Osteoblast (primary cell): ENCODE measurements around the gene CRIP3. TPM values are rescaled to one million over a fixed set of nuclear protein-coding genes. Genes with fewer than 3 reads are reported as not detected.
A peak's percentile ranks its signal among the peaks of the same experiment; 100 is the strongest.

Source experiments
- DNase-seq: peaks from one replicate; pipeline ENCODE4 v3.0.0; 2011; ENCODE audit warnings: low spot score, mixed read lengths; ENCODE audit not compliant: insufficient read length; ENCODE audit errors: missing footprints
- H2AFZ ChIP-seq: 2 replicates; pipeline ENCODE4 v1.6.0; 2011; ENCODE audit warnings: mild to moderate bottlenecking, low read length
- H3K27ac ChIP-seq: 2 replicates; pipeline ENCODE4 v1.5.1; 2011; ENCODE audit warnings: mild to moderate bottlenecking, low read depth, low read length, moderate library complexity
- H3K27me3 ChIP-seq: 2 replicates; pipeline ENCODE4 v1.6.0; 2012; ENCODE audit warnings: mild to moderate bottlenecking, control low read depth, inconsistent platforms, low read length, moderate library complexity; ENCODE audit not compliant: insufficient read depth
- H3K36me3 ChIP-seq: 2 replicates; pipeline ENCODE4 v1.5.1; 2011; ENCODE audit warnings: mild to moderate bottlenecking, low read length, control low read depth, moderate library complexity; ENCODE audit not compliant: insufficient read depth
- H3K4me1 ChIP-seq: 2 replicates; pipeline ENCODE4 v1.5.1; 2011; ENCODE audit warnings: mild to moderate bottlenecking, low read length, control low read depth, moderate library complexity; ENCODE audit not compliant: insufficient read depth
- H3K4me2 ChIP-seq: 2 replicates; pipeline ENCODE4 v1.6.0; 2011; ENCODE audit warnings: mild to moderate bottlenecking, low read length; ENCODE audit not compliant: insufficient read depth
- H3K4me3 ChIP-seq: fragments of 200-600 bp; sonication (generic); 3 replicates; pipeline ENCODE4 v1.5.1; 2012; ENCODE audit warnings: mild to moderate bottlenecking, low read length, inconsistent platforms; ENCODE audit not compliant: insufficient read depth
- H3K79me2 ChIP-seq: 2 replicates; pipeline ENCODE4 v1.6.0; 2012; ENCODE audit warnings: mild to moderate bottlenecking, low read length, control low read depth, inconsistent platforms; ENCODE audit not compliant: insufficient read depth
- H3K9me3 ChIP-seq: 2 replicates; pipeline ENCODE4 v1.5.1; 2011; ENCODE audit warnings: low read depth, low read length, control low read depth
- H4K20me1 ChIP-seq: 2 replicates; pipeline ENCODE4 v1.6.0; 2012; ENCODE audit warnings: mild to moderate bottlenecking, low read length, control low read depth; ENCODE audit not compliant: insufficient read depth
- total RNA-seq: library from RNA; depleted of rRNA; stranded (reverse); fragments of >200 nt; gene quantifications from 2 replicates; pipeline ENCODE4 v1.2.3, GENCODE V29; 2012
- TF ChIP-seq, protein P1 (sequence below): IDR thresholded peaks from 2 replicates; pipeline ENCODE4 v1.5.1; 2011; ENCODE audit warnings: mild to moderate bottlenecking, low read depth, low read length, moderate library complexity; ENCODE audit errors: extremely low read depth

CRIP3 gene
- total RNA-seq, 1 donor = not detected

DNA sequence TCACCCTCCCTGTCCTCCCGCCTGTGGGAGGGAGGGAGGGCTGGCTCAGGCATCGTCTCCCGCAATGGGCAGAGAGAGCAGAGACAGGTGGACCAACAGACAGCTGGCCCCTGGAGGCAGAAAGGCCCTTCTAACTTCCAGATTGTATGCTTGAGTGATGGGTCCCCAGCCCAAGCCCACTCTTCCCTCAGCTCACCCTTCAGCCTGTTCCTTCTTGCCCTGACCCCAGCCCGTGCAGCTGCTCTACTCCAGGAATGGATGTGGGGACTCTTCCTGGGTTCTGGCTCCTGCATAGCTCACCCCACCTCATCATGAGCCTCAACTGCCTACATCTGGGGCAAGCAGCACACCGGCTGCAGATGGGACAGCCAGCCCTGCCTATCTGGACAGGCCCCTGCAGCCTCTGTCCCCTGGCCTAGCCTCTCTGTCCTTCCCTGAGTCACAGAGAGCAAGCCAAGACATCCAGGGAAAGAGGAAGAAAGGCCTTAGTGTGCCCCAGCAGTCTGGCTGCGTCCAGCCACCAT is 22.1 kb downstream of the CRIP3 start:
- Histone ChIP-seq H3K4me3 (no peak overlapping the region), H3K36me3 (no peaks in the 10 kb centered on the region), H4K20me1 (no peaks in the 10 kb centered on the region), H3K27me3 (peaks cover 5% of the 10 kb centered on the region), H2AFZ (no peak overlapping the region), H3K4me2 (no peak overlapping the region), H3K9me3 (no peaks in the 10 kb centered on the region), H3K27ac (no peak overlapping the region), H3K79me2 (no peaks in the 10 kb centered on the region), H3K4me1 (peaks cover 5% of the 10 kb centered on the region)
- DNase-seq = peak; percentile 81
- TF ChIP-seq, protein P1, sequence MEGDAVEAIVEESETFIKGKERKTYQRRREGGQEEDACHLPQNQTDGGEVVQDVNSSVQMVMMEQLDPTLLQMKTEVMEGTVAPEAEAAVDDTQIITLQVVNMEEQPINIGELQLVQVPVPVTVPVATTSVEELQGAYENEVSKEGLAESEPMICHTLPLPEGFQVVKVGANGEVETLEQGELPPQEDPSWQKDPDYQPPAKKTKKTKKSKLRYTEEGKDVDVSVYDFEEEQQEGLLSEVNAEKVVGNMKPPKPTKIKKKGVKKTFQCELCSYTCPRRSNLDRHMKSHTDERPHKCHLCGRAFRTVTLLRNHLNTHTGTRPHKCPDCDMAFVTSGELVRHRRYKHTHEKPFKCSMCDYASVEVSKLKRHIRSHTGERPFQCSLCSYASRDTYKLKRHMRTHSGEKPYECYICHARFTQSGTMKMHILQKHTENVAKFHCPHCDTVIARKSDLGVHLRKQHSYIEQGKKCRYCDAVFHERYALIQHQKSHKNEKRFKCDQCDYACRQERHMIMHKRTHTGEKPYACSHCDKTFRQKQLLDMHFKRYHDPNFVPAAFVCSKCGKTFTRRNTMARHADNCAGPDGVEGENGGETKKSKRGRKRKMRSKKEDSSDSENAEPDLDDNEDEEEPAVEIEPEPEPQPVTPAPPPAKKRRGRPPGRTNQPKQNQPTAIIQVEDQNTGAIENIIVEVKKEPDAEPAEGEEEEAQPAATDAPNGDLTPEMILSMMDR = no peak

DNA sequence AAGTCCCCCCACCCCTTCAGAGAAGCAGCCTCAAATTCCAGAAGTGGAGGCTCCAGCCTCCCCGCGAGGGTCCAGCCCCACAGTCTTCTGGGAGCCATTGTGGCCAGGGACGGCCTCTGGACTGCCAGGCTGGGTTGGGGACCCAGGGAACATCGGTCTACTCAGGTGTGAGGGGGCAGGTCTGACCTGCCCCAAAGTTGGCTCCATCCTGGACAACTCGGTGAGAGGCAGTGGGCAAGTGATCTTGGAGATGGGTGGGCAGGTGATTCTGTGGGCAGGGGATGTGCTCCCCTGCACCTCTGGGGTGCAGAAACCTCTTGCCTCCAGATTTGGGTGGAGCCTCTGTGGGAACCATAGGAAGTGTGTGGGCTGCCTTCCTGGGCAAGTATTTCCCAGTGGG is 22.8 kb downstream of the CRIP3 start:
- H3K36me3 ChIP-seq = no peaks in the 10 kb centered on the region
- no peak overlapping the region for H3K4me3 ChIP-seq
- H3K4me2 ChIP-seq = no peak overlapping the region
- no peak overlapping the region for H3K27ac ChIP-seq
- H3K4me1 ChIP-seq = peaks cover 5% of the 10 kb centered on the region
- H3K79me2 ChIP-seq = no peaks in the 10 kb centered on the region
- TF ChIP-seq, protein P1 = no peak
- no peaks in the 10 kb centered on the region for H3K9me3 ChIP-seq
- DNase-seq = peak; percentile 65
- H3K27me3 ChIP-seq = peaks cover 5% of the 10 kb centered on the region
- H4K20me1 ChIP-seq = no peaks in the 10 kb centered on the region
- no peak overlapping the region for H2AFZ ChIP-seq

DNA sequence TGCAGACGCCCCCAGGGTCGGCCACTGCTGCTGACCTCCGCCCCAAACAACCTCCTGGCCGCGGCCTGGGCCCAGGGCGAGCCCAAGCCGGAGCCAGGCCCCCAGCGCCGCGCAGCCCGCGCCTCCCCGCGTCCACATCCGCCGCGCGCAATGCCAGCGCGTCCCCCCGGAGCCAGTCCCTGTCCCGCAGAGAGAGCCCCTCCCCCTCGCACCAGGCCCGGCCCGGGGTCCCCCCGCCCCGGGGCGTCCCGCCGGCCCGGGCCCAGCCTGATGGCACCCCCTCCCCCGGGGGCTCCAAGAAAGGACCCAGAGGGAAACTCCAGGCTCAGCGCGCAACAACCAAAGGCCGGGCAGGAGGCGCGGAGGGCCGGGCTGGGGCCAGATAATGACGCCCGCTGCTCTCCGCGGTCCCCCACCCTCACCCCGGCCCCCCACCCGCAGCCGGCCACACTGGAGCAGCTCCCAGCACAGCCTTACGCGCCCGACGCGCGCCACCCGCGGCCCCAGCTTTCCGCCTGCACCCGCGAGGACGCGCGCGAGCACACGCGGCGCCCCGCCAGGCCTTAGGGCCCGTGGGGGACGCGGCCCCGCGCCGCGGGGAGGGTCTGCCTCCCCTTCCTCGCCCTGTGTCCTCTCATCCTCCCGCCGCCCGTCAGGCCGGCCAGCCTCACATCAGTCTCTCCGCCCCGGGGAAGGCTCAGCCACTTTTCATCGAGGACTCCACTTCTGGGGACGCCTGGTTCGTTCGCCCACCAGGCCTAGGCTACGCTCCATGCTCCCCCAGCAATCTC is 23.4 kb downstream of the CRIP3 start:
- H3K4me1 ChIP-seq = peaks cover 5% of the 10 kb centered on the region
- DNase-seq = peak; percentile 91
- peaks cover 5% of the 10 kb centered on the region for H3K27me3 ChIP-seq
- TF ChIP-seq, protein P1 = no peak
- H2AFZ ChIP-seq = no peak overlapping the region
- H3K4me3 ChIP-seq = peak overlapping the region; percentile 49
- H3K36me3 ChIP-seq = no peaks in the 10 kb centered on the region
- H3K4me2 ChIP-seq = peak overlapping the region; percentile 23
- H4K20me1 ChIP-seq = no peaks in the 10 kb centered on the region
- H3K9me3 ChIP-seq = no peaks in the 10 kb centered on the region
- no peaks in the 10 kb centered on the region for H3K79me2 ChIP-seq
- no peak overlapping the region for H3K27ac ChIP-seq

- H3K79me2 ChIP-seq = no peaks in the 10 kb centered on the region
- no peak overlapping the region for H3K27ac ChIP-seq
- H3K27me3 ChIP-seq = peaks cover 5% of the 10 kb centered on the region
- TF ChIP-seq, protein P1 = no peak
- no peaks in the 10 kb centered on the region for H3K9me3 ChIP-seq
- no peak overlapping the region for H2AFZ ChIP-seq
- H3K36me3 ChIP-seq = no peaks in the 10 kb centered on the region
- H4K20me1 ChIP-seq = no peaks in the 10 kb centered on the region
- peaks cover 7% of the 10 kb centered on the region for H3K4me1 ChIP-seq
- H3K4me3 ChIP-seq = no peak overlapping the region
- no peak overlapping the region for H3K4me2 ChIP-seq
- peak; percentile 82 for DNase-seq
Measured at GRCh38 chr6:43283905-43284304, 24.7 kb downstream of the CRIP3 start.
